Activated CD8-positive, alpha-beta T cell treated with anti-CD3 and anti-CD28 coated beads for 36 hours (primary cell): ENCODE results near the gene ACYP2. TPM values are rescaled to one million over a fixed set of nuclear protein-coding genes. Genes with fewer than 3 reads are reported as not detected.
"Not testable (repeated sequence)": the region's sequence is repeated elsewhere in the genome, so short reads cannot be mapped to it uniquely, and the experiment has no call there.

ENCODE experiments used
- ATAC-seq: fragments of 200-7000 bp; cut with Tn5 transposase; one replicate; pipeline ENCODE4 v1.10.0; 2021; ENCODE audit warnings: mild to moderate bottlenecking, moderate library complexity
- CTCF ChIA-PET: fragments of 350-600 bp; sonication (Branson Sonifier 250); formaldehyde crosslinking; loops from one replicate; lab custom pipeline; 2021; ENCODE audit warnings: antibody characterized with exemption; lab: Charles Lee
- POLR2A ChIA-PET: fragments of 350-600 bp; sonication (Branson Sonifier 250); formaldehyde crosslinking; loops from one replicate; lab custom pipeline; 2021; ENCODE audit warnings: antibody characterized with exemption; lab: Charles Lee
- DNase-seq: peaks from one replicate; pipeline ENCODE4 v3.0.0-alpha.2; 2020
- H3K27ac Mint-ChIP-seq: one replicate; pipeline ENCODE4 v1.8.0; 2021; ENCODE audit warnings: mild to moderate bottlenecking, mixed read lengths
- H3K27me3 Mint-ChIP-seq: one replicate; pipeline ENCODE4 v1.8.0; 2021; ENCODE audit warnings: mixed read lengths
- H3K36me3 Mint-ChIP-seq: one replicate; pipeline ENCODE4 v1.8.0; 2021; ENCODE audit warnings: low read depth, mixed read lengths
- H3K4me1 Mint-ChIP-seq: one replicate; pipeline ENCODE4 v1.8.0; 2021; ENCODE audit warnings: low read depth, mixed read lengths
- H3K4me3 Mint-ChIP-seq: one replicate; pipeline ENCODE4 v1.8.0; 2021; ENCODE audit warnings: mild to moderate bottlenecking, moderate library complexity, mixed read lengths
- H3K9me3 Mint-ChIP-seq: one replicate; pipeline ENCODE4 v1.8.0; 2021; ENCODE audit warnings: mixed read lengths
- intact Hi-C: fragments of 100-400 bp; cut with micrococcal nuclease; formaldehyde crosslinking; loops from one replicate; pipeline ENCODE4 v1.10.0; 2022
- total RNA-seq, 2 experiments: library from RNA; stranded (reverse); gene quantifications; one replicate each; pipeline ENCODE4 v1.2.3, GENCODE V29; 2021
- TF ChIP-seq, protein P1 (sequence below): fragments of 200-600 bp; IDR thresholded peaks from one replicate; pipeline ENCODE4 v1.8.0; 2022; ENCODE audit warnings: antibody characterized with exemption, mild to moderate bottlenecking

ACYP2 gene
- total RNA-seq, 2 experiments from 2014 or later, result 5.8 to 6.0 TPM

DNA sequence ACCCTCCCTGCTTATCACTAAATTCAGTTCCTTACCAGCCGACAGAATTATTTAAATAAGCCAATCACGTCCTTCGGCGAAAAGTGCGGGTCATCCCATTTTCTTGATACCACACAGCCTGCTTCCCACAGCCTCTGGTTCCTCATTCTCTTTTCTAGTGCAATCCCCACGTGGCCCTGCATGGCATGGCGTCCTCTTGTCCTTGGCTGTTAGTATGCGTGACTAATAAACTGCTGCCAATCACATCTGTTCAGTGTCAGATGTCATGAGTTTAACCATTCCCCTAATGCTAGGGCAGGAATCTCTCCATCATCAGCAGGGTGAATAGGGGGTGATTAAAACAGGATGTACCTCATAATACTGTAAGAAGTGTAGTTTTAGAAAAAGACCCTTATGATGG, 203.4 kb downstream of the ACYP2 start:
- intact Hi-C loops, result no loop called here
- H3K36me3 Mint-ChIP-seq, result no peaks in the 10 kb centered on the region
- ATAC-seq (no peak), DNase-seq (no peak)
- ChIA-PET CTCF (no interaction called here), POLR2A (no interaction called here)
- no peaks in the 10 kb centered on the region for H3K9me3 Mint-ChIP-seq
- H3K27ac Mint-ChIP-seq, result no peak overlapping the region
- no peak overlapping the region for H3K4me3 Mint-ChIP-seq
- TF ChIP-seq, protein P1, sequence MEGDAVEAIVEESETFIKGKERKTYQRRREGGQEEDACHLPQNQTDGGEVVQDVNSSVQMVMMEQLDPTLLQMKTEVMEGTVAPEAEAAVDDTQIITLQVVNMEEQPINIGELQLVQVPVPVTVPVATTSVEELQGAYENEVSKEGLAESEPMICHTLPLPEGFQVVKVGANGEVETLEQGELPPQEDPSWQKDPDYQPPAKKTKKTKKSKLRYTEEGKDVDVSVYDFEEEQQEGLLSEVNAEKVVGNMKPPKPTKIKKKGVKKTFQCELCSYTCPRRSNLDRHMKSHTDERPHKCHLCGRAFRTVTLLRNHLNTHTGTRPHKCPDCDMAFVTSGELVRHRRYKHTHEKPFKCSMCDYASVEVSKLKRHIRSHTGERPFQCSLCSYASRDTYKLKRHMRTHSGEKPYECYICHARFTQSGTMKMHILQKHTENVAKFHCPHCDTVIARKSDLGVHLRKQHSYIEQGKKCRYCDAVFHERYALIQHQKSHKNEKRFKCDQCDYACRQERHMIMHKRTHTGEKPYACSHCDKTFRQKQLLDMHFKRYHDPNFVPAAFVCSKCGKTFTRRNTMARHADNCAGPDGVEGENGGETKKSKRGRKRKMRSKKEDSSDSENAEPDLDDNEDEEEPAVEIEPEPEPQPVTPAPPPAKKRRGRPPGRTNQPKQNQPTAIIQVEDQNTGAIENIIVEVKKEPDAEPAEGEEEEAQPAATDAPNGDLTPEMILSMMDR, result no peak
- peaks cover 2% of the 10 kb centered on the region for H3K27me3 Mint-ChIP-seq
- H3K4me1 Mint-ChIP-seq, result no peaks in the 10 kb centered on the region

DNA sequence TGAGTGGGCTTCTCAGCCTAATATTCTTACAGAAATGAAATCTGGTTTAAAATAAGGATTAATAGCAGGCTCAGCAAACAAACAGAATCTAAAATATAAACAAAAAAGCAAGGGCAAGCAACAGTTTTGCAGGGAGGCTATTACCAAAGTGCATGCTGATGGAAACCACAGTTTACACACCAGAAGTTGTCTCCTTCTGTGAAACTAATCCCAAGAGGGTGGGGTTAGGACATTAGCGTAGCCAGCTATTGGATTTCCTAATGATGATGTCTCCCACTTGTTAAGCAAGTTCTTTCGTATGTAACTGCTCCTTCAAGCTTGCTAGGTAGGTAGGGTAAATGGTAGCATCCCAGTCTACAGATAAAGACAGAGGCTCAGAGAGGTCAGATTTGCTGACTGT, 205.6 kb downstream of the ACYP2 start:
- no peak overlapping the region for H3K27ac Mint-ChIP-seq
- no peak for DNase-seq
- ChIA-PET CTCF (no interaction called here), POLR2A (interaction anchor here (0.7 kb wide), 1 partner anchor 192 kb away, joined by 3 read pairs; no protein-coding TSS in a partner anchor)
- intact Hi-C loops, result no loop called here
- peaks cover 2% of the 10 kb centered on the region for H3K27me3 Mint-ChIP-seq
- no peaks in the 10 kb centered on the region for H3K36me3 Mint-ChIP-seq
- no peaks in the 10 kb centered on the region for H3K9me3 Mint-ChIP-seq
- ATAC-seq, result no peak
- no peaks in the 10 kb centered on the region for H3K4me1 Mint-ChIP-seq
- TF ChIP-seq, protein P1, result no peak
- no peak overlapping the region for H3K4me3 Mint-ChIP-seq

DNA sequence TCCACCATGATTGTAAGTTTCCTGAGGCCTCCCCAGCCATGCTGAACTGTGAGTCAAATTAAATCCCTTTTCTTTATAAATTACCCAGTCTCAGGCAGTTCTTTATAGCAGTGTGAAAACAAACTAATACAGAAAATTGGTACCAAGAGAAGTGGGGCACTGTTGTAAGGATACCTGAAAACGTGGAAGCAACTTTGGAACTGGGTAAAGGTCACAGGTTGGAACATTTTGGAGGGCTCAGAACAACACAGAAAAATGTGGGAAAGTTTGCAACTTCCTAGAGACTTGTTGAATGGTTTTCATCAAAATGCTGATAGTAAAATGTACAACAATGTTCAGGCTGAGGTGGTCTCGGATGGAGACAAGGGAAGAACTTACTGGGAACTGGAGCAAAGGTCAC, 209.1 kb downstream of the ACYP2 start:
- intact Hi-C loops, H3K36me3 Mint-ChIP-seq, H3K9me3 Mint-ChIP-seq, H3K4me1 Mint-ChIP-seq, DNase-seq, H3K27me3 Mint-ChIP-seq, ATAC-seq, H3K27ac Mint-ChIP-seq, CTCF ChIA-PET, H3K4me3 Mint-ChIP-seq, POLR2A ChIA-PET: not testable (repeated sequence)

DNA sequence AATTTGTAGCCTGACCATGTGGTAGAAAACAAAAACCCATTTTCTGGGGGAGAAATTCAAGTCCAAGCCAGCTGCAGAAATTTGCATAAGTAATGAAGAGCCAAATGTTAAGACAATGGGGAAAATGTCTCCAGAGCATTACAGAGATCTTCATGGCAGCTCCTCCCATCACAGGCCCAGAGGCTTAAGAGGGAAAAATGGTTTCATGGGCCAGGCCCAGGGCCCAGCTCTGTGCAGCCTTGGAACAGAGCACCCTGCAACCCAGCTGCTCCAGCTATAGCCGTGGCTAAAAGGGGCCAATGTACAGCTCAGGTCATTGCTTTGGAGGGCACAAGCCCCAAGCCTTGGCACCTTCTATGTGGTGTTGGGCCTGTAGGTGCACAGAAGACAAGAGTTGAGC, 209.7 kb downstream of the ACYP2 start:
- no peak for ATAC-seq
- Mint-ChIP-seq H3K4me3 (no peak overlapping the region), H3K27ac (no peak overlapping the region), H3K9me3 (no peaks in the 10 kb centered on the region), H3K4me1 (peaks cover 5% of the 10 kb centered on the region), H3K27me3 (peaks cover 8% of the 10 kb centered on the region), H3K36me3 (no peaks in the 10 kb centered on the region)
- DNase-seq, result no peak
- intact Hi-C loops, result no loop called here
- POLR2A ChIA-PET, result no interaction called here
- CTCF ChIA-PET, result no interaction called here
- TF ChIP-seq, protein P1, result no peak

DNA sequence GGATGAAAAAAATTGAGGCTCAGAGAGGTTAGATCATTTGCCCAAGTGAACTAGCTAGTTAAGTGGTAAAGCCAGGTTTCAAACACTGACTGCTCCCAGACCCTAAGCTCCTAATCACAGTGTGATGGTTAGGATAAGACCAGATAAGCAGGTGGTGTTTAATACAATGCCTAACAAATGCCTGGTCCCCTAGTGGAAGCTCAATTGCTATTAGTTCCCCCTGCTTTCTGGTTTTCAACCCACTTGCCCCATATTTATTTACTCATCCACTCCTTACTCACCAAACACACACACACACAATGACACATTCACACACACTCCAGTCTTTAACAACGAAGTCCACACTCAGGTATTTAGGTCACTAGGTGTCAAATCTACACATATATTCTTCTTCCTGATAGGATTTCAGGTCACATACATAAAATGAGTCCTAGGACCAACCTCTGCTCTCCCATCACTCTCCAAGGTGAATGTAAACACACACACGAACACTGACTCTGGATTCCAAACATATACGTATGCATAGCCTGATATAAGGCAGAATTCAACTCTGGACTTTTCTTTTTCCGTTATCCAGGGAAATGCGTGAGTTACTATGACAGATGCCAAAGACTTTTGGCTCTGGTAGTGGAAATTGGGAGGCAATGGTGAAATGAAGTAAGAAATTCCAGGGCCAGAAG, 214.2 kb downstream of the ACYP2 start:
- ATAC-seq (no peak), DNase-seq (no peak)
- H3K4me1 Mint-ChIP-seq, result peaks cover 9% of the 10 kb centered on the region
- intact Hi-C loops, result no loop called here
- CTCF ChIA-PET, result interaction anchor here (0.9 kb wide), 1 partner anchor 193 kb away, joined by 3 read pairs; no protein-coding TSS in a partner anchor
- POLR2A ChIA-PET, result no interaction called here
- H3K27ac Mint-ChIP-seq, result no peak overlapping the region
- H3K4me3 Mint-ChIP-seq, result peak overlapping the region; percentile 78
- peaks cover 14% of the 10 kb centered on the region for H3K27me3 Mint-ChIP-seq
- H3K36me3 Mint-ChIP-seq, result no peaks in the 10 kb centered on the region
- TF ChIP-seq, protein P1, result no peak
- H3K9me3 Mint-ChIP-seq, result no peaks in the 10 kb centered on the region
